HG02885 (cell line): ENCODE data around the gene CDC16.
"Not testable (repeated sequence)": the region's sequence is repeated elsewhere in the genome, so short reads cannot be mapped to it uniquely, and the experiment has no call there.

ENCODE experiments used
- ATAC-seq: cut with Tn5 transposase; IDR thresholded peaks from one replicate; pipeline ENCODE4 v1.9.1; 2021; ENCODE audit warnings: mild to moderate bottlenecking; ENCODE audit not compliant: unreplicated experiment, poor library complexity

Gene CDC16

GRCh38 chr13:114226699-114227323, 7.9 kb upstream of the CDC16 start:
- peak; percentile 82 for ATAC-seq

GRCh38 chr13:114227528-114227927, 7.2 kb upstream of the CDC16 start:
- ATAC-seq = no peak

- ATAC-seq = no peak
These were observed 6.5 kb upstream of the CDC16 start for GRCh38 chr13:114228176-114228575.

- ATAC-seq = no peak
These were observed 5.2 kb upstream of the CDC16 start for GRCh38 chr13:114229506-114229905.

GRCh38 chr13:114230117-114230516, 4.6 kb upstream of the CDC16 start:
- no peak for ATAC-seq

- no peak for ATAC-seq
These were observed 4.1 kb upstream of the CDC16 start for GRCh38 chr13:114230575-114230974.

GRCh38 chr13:114231886-114232285, 2.8 kb upstream of the CDC16 start:
- ATAC-seq = no peak

- no peak for ATAC-seq
These were observed 442 bp upstream of the CDC16 start for GRCh38 chr13:114234266-114234644.

GRCh38 chr13:114235697-114236096, 1.0 kb downstream of the CDC16 start:
- no peak for ATAC-seq

- no peak for ATAC-seq
These were observed 1.5 kb downstream of the CDC16 start for GRCh38 chr13:114236227-114236626.

- no peak for ATAC-seq
These were observed 2.9 kb downstream of the CDC16 start for GRCh38 chr13:114237415-114238112.

- no peak for ATAC-seq
These were observed 7.2 kb downstream of the CDC16 start for GRCh38 chr13:114241918-114242317.

GRCh38 chr13:114243971-114244370, 9.3 kb downstream of the CDC16 start:
- no peak for ATAC-seq

GRCh38 chr13:114244637-114245036, 9.9 kb downstream of the CDC16 start:
- ATAC-seq = no peak

GRCh38 chr13:114248011-114248410, 13.3 kb downstream of the CDC16 start:
- ATAC-seq = no peak

- ATAC-seq = no peak
These were observed 14.4 kb downstream of the CDC16 start for GRCh38 chr13:114249077-114249476.

- not testable (repeated sequence) for ATAC-seq
These were observed 17.1 kb downstream of the CDC16 start for GRCh38 chr13:114251639-114252440.

- no peak for ATAC-seq
These were observed 21.9 kb downstream of the CDC16 start for GRCh38 chr13:114256547-114256946.

GRCh38 chr13:114257014-114257413, 22.3 kb downstream of the CDC16 start:
- no peak for ATAC-seq

GRCh38 chr13:114258589-114258988, 23.9 kb downstream of the CDC16 start:
- no peak for ATAC-seq

- ATAC-seq = no peak
These were observed 24.7 kb downstream of the CDC16 start for GRCh38 chr13:114259374-114259773.
